H9 (cell line): ENCODE results near the gene SLC26A6. TPM values are rescaled to one million over a fixed set of nuclear protein-coding genes. Genes with fewer than 3 reads are reported as not detected.

Source experiments
- DNase-seq: peaks from one replicate; pipeline ENCODE4 v3.0.0-alpha.2; 2017
- H2AFZ ChIP-seq: one replicate; pipeline ENCODE4 v1.6.1; 2013; ENCODE audit warnings: mild to moderate bottlenecking, low read length, control low read depth, moderate library complexity
- H2AK5ac ChIP-seq: 2 replicates; pipeline ENCODE4 v1.6.1; 2013; ENCODE audit warnings: low read length, control low read depth, mixed read lengths; ENCODE audit not compliant: insufficient read length
- H2BK120ac ChIP-seq: one replicate; pipeline ENCODE4 v1.6.1; 2013; ENCODE audit warnings: low read depth, mild to moderate bottlenecking, low read length, control low read depth, inconsistent platforms; ENCODE audit not compliant: poor library complexity, severe bottlenecking
- H2BK12ac ChIP-seq: 2 replicates; pipeline ENCODE4 v1.6.1; 2013; ENCODE audit warnings: low read length, control low read depth, mixed read lengths, low read depth; ENCODE audit not compliant: insufficient read length
- H2BK15ac ChIP-seq: 2 replicates; pipeline ENCODE4 v1.6.1; 2013; ENCODE audit warnings: low read depth, low read length, control low read depth
- H2BK20ac ChIP-seq: one replicate; pipeline ENCODE4 v1.6.1; 2013; ENCODE audit warnings: low read depth, mild to moderate bottlenecking, low read length, control low read depth, inconsistent platforms; ENCODE audit not compliant: poor library complexity, severe bottlenecking
- H2BK5ac ChIP-seq: 2 replicates; pipeline ENCODE4 v1.6.1; 2013; ENCODE audit warnings: low read length, control low read depth, mixed read lengths; ENCODE audit not compliant: insufficient read length
- H3K14ac ChIP-seq: 2 replicates; pipeline ENCODE4 v1.6.1; 2013; ENCODE audit warnings: low read length, control low read depth; ENCODE audit not compliant: insufficient read depth
- H3K18ac ChIP-seq: 2 replicates; pipeline ENCODE4 v1.6.1; 2013; ENCODE audit warnings: low read depth, mild to moderate bottlenecking, mixed read lengths, low read length, control low read depth; ENCODE audit not compliant: insufficient read length
- H3K23ac ChIP-seq: 2 replicates; pipeline ENCODE4 v1.6.1; 2013; ENCODE audit warnings: low read length, control low read depth, mixed read lengths, low read depth; ENCODE audit not compliant: insufficient read length
- H3K23me2 ChIP-seq: 2 replicates; pipeline ENCODE4 v1.6.1; 2013; ENCODE audit warnings: low read depth, mild to moderate bottlenecking, mixed read lengths, low read length, control low read depth; ENCODE audit not compliant: insufficient read length, poor library complexity, severe bottlenecking
- H3K27ac ChIP-seq: 2 replicates; pipeline ENCODE4 v1.5.1; 2013; ENCODE audit warnings: low read length, control low read depth, mixed read lengths, low read depth; ENCODE audit not compliant: insufficient read length
- H3K27me3 ChIP-seq: 2 replicates; pipeline ENCODE4 v1.6.1; 2013; ENCODE audit warnings: low read length, control low read depth, inconsistent platforms; ENCODE audit not compliant: insufficient read depth
- H3K4ac ChIP-seq: 2 replicates; pipeline ENCODE4 v1.6.1; 2013; ENCODE audit warnings: low read depth, mild to moderate bottlenecking, control low read depth, inconsistent platforms, low read length, moderate library complexity
- H3K4me1 ChIP-seq: 2 replicates; pipeline ENCODE4 v1.6.1; 2013; ENCODE audit warnings: low read length, control low read depth, inconsistent platforms; ENCODE audit not compliant: insufficient read depth
- H3K4me2 ChIP-seq: 2 replicates; pipeline ENCODE4 v1.6.1; 2013; ENCODE audit warnings: low read length, control low read depth, mixed read lengths; ENCODE audit not compliant: insufficient read length, insufficient read depth
- H3K56ac ChIP-seq: 2 replicates; pipeline ENCODE4 v1.6.1; 2013; ENCODE audit warnings: low read depth, mild to moderate bottlenecking, mixed read lengths, low read length, control low read depth; ENCODE audit not compliant: insufficient read length
- H3K79me1 ChIP-seq: 2 replicates; pipeline ENCODE4 v1.6.1; 2013; ENCODE audit warnings: low read depth, mild to moderate bottlenecking, moderate library complexity, low read length, control low read depth, inconsistent platforms; ENCODE audit not compliant: insufficient read depth, poor library complexity, severe bottlenecking
- H3K79me2 ChIP-seq: 2 replicates; pipeline ENCODE4 v1.6.1; 2013; ENCODE audit warnings: low read length, control low read depth, inconsistent platforms; ENCODE audit not compliant: insufficient read depth
- H3K9ac ChIP-seq: 2 replicates; pipeline ENCODE4 v1.6.1; 2013; ENCODE audit warnings: low read length, control low read depth, mixed read lengths; ENCODE audit not compliant: insufficient read length; ENCODE audit errors: extremely low read depth
- H3K9me3 ChIP-seq: one replicate; pipeline ENCODE4 v1.6.1; 2013; ENCODE audit warnings: low read depth, low read length, inconsistent platforms; ENCODE audit not compliant: control insufficient read depth
- H3T11ph ChIP-seq: one replicate; pipeline ENCODE4 v1.6.1; 2013; ENCODE audit warnings: mild to moderate bottlenecking, low read length, control low read depth, inconsistent platforms
- H4K20me1 ChIP-seq: one replicate; pipeline ENCODE4 v1.6.1; 2013; ENCODE audit not compliant: control insufficient read depth, insufficient read length, insufficient read depth
- H4K5ac ChIP-seq: 2 replicates; pipeline ENCODE4 v1.6.1; 2013; ENCODE audit warnings: low read depth, mild to moderate bottlenecking, mixed read lengths, low read length, control low read depth; ENCODE audit not compliant: insufficient read length
- H4K8ac ChIP-seq: replicated peaks from 2 replicates; pipeline ENCODE4 v1.6.1; 2013; ENCODE audit warnings: low read length, control low read depth, mixed read lengths, low read depth; ENCODE audit not compliant: insufficient read length
- H4K91ac ChIP-seq: 2 replicates; pipeline ENCODE4 v1.6.1; 2013; ENCODE audit warnings: low read depth, mild to moderate bottlenecking, moderate library complexity, mixed read lengths, low read length, control low read depth; ENCODE audit not compliant: insufficient read length
- H3K27ac Mint-ChIP-seq, 3 experiments: 2 replicates in 2 of 3; 3 replicates in 1 of 3; pipeline ENCODE4 v1.8.0; 2020 to 2021; ENCODE audit warnings: mixed read lengths in 3 of 3, mild to moderate bottlenecking in 1 of 3, moderate library complexity in 1 of 3
- H3K27me3 Mint-ChIP-seq: 2 replicates; pipeline ENCODE4 v1.8.0; 2021; ENCODE audit warnings: low read depth, mild to moderate bottlenecking, moderate library complexity, mixed read lengths
- H3K36me3 Mint-ChIP-seq, 3 experiments: 2 replicates in 2 of 3; 3 replicates in 1 of 3; pipeline ENCODE4 v1.8.0; 2020 to 2021; ENCODE audit warnings: low read depth in 3 of 3, mixed read lengths in 3 of 3; ENCODE audit not compliant: insufficient read depth in 1 of 3
- H3K4me1 Mint-ChIP-seq, 2 experiments: 2 replicates each; pipeline ENCODE4 v1.8.0; 2020; ENCODE audit warnings: mixed read lengths in 2 of 2
- H3K4me3 Mint-ChIP-seq, 2 experiments: 2 replicates in 1 of 2; 3 replicates in 1 of 2; pipeline ENCODE4 v1.8.0; 2020 to 2021; ENCODE audit warnings: mild to moderate bottlenecking in 2 of 2, mixed read lengths in 2 of 2, moderate library complexity in 1 of 2
- H3K9me3 Mint-ChIP-seq, 2 experiments: 2 replicates in 1 of 2; 3 replicates in 1 of 2; pipeline ENCODE4 v1.8.0; 2020; ENCODE audit warnings: mild to moderate bottlenecking in 2 of 2, mixed read lengths in 2 of 2, moderate library complexity in 1 of 2
- WGBS: extraction: QIAGEN DNeasy Blood & Tissue Kit; methylation state at CpG from one replicate; pipeline ENCODE4 v1.1.7; 2013; ENCODE audit warnings: missing lambda C conversion rate, low lambda C conversion rate, mixed read lengths; ENCODE audit not compliant: insufficient read length; ENCODE audit errors: extremely low coverage; 5-methylcytosine and 5-hydroxymethylcytosine counted together
- total RNA-seq: library from RNA; stranded (reverse); gene quantifications from 2 replicates; pipeline ENCODE4 v1.2.1, GENCODE V29; 2021
- TF ChIP-seq, protein P1 (sequence below): fragments of 200-600 bp; sonication (generic); conservative IDR thresholded peaks from 3 replicates; pipeline ENCODE4 v1.8.0; 2021; ENCODE audit warnings: antibody characterized with exemption, mild to moderate bottlenecking

SLC26A6 gene
- total RNA-seq, 1 experiment from 2014 or later, result 61.3 TPM

DNA sequence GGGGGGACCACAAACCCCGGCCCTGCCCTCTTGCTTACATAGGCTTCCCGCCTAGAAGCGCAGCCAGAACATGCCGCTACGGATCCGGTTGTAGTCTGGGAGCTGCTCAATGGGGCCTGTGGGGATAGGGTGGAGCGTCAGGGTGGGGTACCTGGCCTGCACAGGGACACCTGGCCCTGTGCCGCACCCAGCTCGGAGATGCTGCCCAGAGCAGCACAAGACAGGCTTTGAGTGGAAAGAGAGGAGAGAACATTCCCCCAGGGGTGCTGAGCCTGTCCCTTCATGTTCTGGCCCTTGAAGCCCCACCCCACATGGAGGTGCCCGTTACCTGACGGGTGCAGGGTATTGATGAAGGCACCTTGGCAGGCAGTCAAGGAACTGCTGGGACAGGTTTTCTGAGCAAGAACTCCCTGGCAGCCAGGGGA, 36.2 kb downstream of the SLC26A6 start:
- Mint-ChIP-seq H3K4me3 (no peak overlapping the region), H3K9me3 (no peaks in the 10 kb centered on the region), H3K27ac (0 out of 7 replicates have a peak overlapping the region, but pooled peaks of 1 of the 3 experiments have one; percentile 18), H3K27me3 (no peaks in the 10 kb centered on the region), H3K4me1 (peaks cover 12 to 21% of the 10 kb centered on the region in 2 experiments), H3K36me3 (peaks cover 47 to 74% (median 50%) of the 10 kb centered on the region in 3 experiments)
- Histone ChIP-seq H3K79me1 (no peaks in the 10 kb centered on the region), H3K79me2 (no peaks in the 10 kb centered on the region), H4K8ac (no peak overlapping the region), H2BK20ac (no peak overlapping the region), H3K23ac (no peak overlapping the region), H3K27ac (no peak overlapping the region), H2BK120ac (no peak overlapping the region), H3K56ac (no peak overlapping the region), H2AFZ (no peak overlapping the region), H2BK5ac (no peak overlapping the region), H3K9me3 (no peaks in the 10 kb centered on the region), H2AK5ac (no peak overlapping the region), H3K4ac (no peak overlapping the region), H3K4me1 (no peaks in the 10 kb centered on the region), H3T11ph (no peak overlapping the region), H2BK15ac (no peak overlapping the region), H3K4me2 (no peak overlapping the region), H3K18ac (no peak overlapping the region), H3K9ac (no peak overlapping the region), H3K14ac (no peak overlapping the region), H2BK12ac (no peak overlapping the region), H4K5ac (no peak overlapping the region), H4K20me1 (no peaks in the 10 kb centered on the region), H3K23me2 (no peaks in the 10 kb centered on the region), H3K27me3 (no peaks in the 10 kb centered on the region), H4K91ac (no peak overlapping the region)
- no peak for DNase-seq
- no CpG with 5 or more reads among the region's 11 CpGs for WGBS
- TF ChIP-seq, protein P1, sequence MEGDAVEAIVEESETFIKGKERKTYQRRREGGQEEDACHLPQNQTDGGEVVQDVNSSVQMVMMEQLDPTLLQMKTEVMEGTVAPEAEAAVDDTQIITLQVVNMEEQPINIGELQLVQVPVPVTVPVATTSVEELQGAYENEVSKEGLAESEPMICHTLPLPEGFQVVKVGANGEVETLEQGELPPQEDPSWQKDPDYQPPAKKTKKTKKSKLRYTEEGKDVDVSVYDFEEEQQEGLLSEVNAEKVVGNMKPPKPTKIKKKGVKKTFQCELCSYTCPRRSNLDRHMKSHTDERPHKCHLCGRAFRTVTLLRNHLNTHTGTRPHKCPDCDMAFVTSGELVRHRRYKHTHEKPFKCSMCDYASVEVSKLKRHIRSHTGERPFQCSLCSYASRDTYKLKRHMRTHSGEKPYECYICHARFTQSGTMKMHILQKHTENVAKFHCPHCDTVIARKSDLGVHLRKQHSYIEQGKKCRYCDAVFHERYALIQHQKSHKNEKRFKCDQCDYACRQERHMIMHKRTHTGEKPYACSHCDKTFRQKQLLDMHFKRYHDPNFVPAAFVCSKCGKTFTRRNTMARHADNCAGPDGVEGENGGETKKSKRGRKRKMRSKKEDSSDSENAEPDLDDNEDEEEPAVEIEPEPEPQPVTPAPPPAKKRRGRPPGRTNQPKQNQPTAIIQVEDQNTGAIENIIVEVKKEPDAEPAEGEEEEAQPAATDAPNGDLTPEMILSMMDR, result no peak
